SK-N-SH treated with all-trans-retinoic acid at 6 μM for 48 hours (cell line): ENCODE measurements around the gene RIC8A.

Experiments used
- GLIS3 ChIP-seq: fragments of 250-450 bp; sonication (Bioruptor Pico); IDR thresholded peaks from 2 replicates; pipeline ENCODE4 v1.5.0; 2020; ENCODE audit warnings: mild to moderate bottlenecking, moderate library complexity
- ISL1 ChIP-seq: fragments of 250-450 bp; sonication (Bioruptor Pico); IDR thresholded peaks from 2 replicates; pipeline ENCODE4 v2.1.2; 2022; ENCODE audit warnings: mild to moderate bottlenecking, moderate library complexity
- OSR1 ChIP-seq: fragments of 250-450 bp; sonication (Bioruptor Pico); IDR thresholded peaks from 2 replicates; pipeline ENCODE4 v1.8.0; 2022; ENCODE audit warnings: moderate library complexity, mild to moderate bottlenecking, inconsistent platforms
- RARB ChIP-seq: fragments of 250-450 bp; sonication (Bioruptor Pico); IDR thresholded peaks from 2 replicates; pipeline ENCODE4 v1.8.0; 2021; ENCODE audit warnings: mild to moderate bottlenecking, moderate library complexity
- SNAI2 ChIP-seq: fragments of 250-450 bp; sonication (Bioruptor Pico); IDR thresholded peaks from 2 replicates; pipeline ENCODE4 v1.5.0; 2020; ENCODE audit warnings: mild to moderate bottlenecking, moderate library complexity
- TCF4 ChIP-seq: fragments of 250-450 bp; sonication (Bioruptor Pico); IDR thresholded peaks from 2 replicates; pipeline ENCODE4 v1.8.0; 2021; ENCODE audit warnings: mild to moderate bottlenecking, moderate library complexity, borderline replicate concordance
- TOX ChIP-seq: fragments of 250-450 bp; sonication (Bioruptor Pico); IDR thresholded peaks from 2 replicates; pipeline ENCODE4 v1.8.0; 2021; ENCODE audit warnings: mild to moderate bottlenecking, moderate library complexity, borderline replicate concordance
- ZFP3 ChIP-seq: fragments of 250-450 bp; sonication (Bioruptor Pico); IDR thresholded peaks from 2 replicates; pipeline ENCODE4 v1.5.0; 2020; ENCODE audit warnings: mild to moderate bottlenecking, moderate library complexity
- ZNF565 ChIP-seq: fragments of 450-650 bp; formaldehyde crosslinking; conservative IDR thresholded peaks from 2 replicates; pipeline ENCODE4 v1.5.0; 2020; ENCODE audit warnings: low read depth, mild to moderate bottlenecking, moderate library complexity
- ZNF8 ChIP-seq: fragments of 450-650 bp; formaldehyde crosslinking; IDR thresholded peaks from 2 replicates; pipeline ENCODE4 v1.5.0; 2020; ENCODE audit warnings: mild to moderate bottlenecking, moderate library complexity
- TF ChIP-seq, protein P1 (sequence below): fragments of 250-450 bp; sonication (Bioruptor Pico); IDR thresholded peaks from 2 replicates; pipeline ENCODE4 v1.8.0; 2020; ENCODE audit warnings: mild to moderate bottlenecking, moderate library complexity, borderline replicate concordance
- TF ChIP-seq, protein P2 (sequence below): fragments of 250-450 bp; sonication (Bioruptor Pico); IDR thresholded peaks from 2 replicates; pipeline ENCODE4 v1.5.0; 2020; ENCODE audit warnings: mild to moderate bottlenecking, moderate library complexity
- TF ChIP-seq, protein P3 (sequence below): fragments of 250-450 bp; sonication (Bioruptor Pico); IDR thresholded peaks from 2 replicates; pipeline ENCODE4 v1.5.1; 2021; ENCODE audit warnings: mild to moderate bottlenecking, moderate library complexity

DNA sequence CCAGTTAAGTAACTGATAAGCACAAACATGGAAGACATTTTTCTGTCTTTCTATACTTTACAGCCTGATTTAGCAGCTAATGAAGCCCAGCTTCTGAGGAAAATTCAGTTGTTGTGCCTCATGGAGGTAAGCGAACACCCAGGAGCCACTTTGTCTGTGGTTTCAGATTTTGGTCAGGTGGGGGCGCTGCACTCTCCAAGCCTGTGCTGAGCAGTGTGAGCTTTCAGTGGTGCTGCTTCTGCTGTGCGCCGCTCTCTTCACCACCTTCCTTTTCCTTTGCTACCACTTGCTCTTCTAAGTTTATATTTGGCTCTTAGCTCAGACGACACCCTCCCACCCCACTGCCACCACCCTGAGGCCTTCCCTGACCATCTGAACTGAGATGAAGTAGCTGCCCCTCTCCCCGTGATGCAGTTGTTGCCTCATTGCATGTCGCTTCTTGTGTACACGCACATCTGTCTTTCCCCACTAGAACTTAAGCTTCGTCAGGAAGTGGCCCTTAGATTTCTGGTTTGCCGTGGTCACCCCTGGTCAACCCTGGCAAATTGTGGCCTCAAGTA is 43.3 kb downstream of the RIC8A start:
- TF ChIP-seq GLIS3 (CRISPR knock-in tag) (no peak), TCF4 (CRISPR knock-in tag) (no peak), ZNF8 (CRISPR knock-in tag) (no peak), TOX (CRISPR knock-in tag) (no peak), ISL1 (CRISPR knock-in tag) (no peak), SNAI2 (no peak), ZFP3 (CRISPR knock-in tag) (no peak), RARB (CRISPR knock-in tag) (no peak), OSR1 (CRISPR knock-in tag) (no peak), ZNF565 (no peak)
- TF ChIP-seq, protein P1, sequence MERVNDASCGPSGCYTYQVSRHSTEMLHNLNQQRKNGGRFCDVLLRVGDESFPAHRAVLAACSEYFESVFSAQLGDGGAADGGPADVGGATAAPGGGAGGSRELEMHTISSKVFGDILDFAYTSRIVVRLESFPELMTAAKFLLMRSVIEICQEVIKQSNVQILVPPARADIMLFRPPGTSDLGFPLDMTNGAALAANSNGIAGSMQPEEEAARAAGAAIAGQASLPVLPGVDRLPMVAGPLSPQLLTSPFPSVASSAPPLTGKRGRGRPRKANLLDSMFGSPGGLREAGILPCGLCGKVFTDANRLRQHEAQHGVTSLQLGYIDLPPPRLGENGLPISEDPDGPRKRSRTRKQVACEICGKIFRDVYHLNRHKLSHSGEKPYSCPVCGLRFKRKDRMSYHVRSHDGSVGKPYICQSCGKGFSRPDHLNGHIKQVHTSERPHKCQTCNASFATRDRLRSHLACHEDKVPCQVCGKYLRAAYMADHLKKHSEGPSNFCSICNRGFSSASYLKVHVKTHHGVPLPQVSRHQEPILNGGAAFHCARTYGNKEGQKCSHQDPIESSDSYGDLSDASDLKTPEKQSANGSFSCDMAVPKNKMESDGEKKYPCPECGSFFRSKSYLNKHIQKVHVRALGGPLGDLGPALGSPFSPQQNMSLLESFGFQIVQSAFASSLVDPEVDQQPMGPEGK (CRISPR knock-in tag), result no peak
- TF ChIP-seq, protein P2, sequence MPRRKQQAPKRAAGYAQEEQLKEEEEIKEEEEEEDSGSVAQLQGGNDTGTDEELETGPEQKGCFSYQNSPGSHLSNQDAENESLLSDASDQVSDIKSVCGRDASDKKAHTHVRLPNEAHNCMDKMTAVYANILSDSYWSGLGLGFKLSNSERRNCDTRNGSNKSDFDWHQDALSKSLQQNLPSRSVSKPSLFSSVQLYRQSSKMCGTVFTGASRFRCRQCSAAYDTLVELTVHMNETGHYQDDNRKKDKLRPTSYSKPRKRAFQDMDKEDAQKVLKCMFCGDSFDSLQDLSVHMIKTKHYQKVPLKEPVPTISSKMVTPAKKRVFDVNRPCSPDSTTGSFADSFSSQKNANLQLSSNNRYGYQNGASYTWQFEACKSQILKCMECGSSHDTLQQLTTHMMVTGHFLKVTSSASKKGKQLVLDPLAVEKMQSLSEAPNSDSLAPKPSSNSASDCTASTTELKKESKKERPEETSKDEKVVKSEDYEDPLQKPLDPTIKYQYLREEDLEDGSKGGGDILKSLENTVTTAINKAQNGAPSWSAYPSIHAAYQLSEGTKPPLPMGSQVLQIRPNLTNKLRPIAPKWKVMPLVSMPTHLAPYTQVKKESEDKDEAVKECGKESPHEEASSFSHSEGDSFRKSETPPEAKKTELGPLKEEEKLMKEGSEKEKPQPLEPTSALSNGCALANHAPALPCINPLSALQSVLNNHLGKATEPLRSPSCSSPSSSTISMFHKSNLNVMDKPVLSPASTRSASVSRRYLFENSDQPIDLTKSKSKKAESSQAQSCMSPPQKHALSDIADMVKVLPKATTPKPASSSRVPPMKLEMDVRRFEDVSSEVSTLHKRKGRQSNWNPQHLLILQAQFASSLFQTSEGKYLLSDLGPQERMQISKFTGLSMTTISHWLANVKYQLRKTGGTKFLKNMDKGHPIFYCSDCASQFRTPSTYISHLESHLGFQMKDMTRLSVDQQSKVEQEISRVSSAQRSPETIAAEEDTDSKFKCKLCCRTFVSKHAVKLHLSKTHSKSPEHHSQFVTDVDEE (CRISPR knock-in tag), result no peak
- TF ChIP-seq, protein P3, sequence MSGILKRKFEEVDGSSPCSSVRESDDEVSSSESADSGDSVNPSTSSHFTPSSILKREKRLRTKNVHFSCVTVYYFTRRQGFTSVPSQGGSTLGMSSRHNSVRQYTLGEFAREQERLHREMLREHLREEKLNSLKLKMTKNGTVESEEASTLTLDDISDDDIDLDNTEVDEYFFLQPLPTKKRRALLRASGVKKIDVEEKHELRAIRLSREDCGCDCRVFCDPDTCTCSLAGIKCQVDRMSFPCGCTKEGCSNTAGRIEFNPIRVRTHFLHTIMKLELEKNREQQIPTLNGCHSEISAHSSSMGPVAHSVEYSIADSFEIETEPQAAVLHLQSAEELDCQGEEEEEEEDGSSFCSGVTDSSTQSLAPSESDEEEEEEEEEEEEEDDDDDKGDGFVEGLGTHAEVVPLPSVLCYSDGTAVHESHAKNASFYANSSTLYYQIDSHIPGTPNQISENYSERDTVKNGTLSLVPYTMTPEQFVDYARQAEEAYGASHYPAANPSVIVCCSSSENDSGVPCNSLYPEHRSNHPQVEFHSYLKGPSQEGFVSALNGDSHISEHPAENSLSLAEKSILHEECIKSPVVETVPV (CRISPR knock-in tag), result no peak
